ENCODE measurements around the gene UGGT2. TPM values are rescaled to one million over a fixed set of nuclear protein-coding genes. Genes with fewer than 3 reads are reported as not detected.

The UGGT2 gene
- total and polyA plus RNA-seq, 7 donors: 2.1 to 7.2 (median 4.3) TPM

- intact Hi-C loops (cut with DNase I): no loop called here
- ATAC-seq: no peak
- H3K27ac ChIP-seq: no peak overlapping the region
- WGBS, 3 donors: 88 to 92% (median 92%) methylated on average over 1 of the region's 1 CpG
- H3K36me3 ChIP-seq (ENCODE audit: insufficient read depth in 1 of 2, low read depth in 1 of 2): peaks cover 0 to 12% of the 10 kb centered on the region in 2 donors
- H3K9me3 ChIP-seq: no peaks in the 10 kb centered on the region
- no peak for TF ChIP-seq CTCF (IDR thresholded peaks at IDR 0.05)
- DNase-seq: no peak
- no peaks in the 10 kb centered on the region for H3K4me1 ChIP-seq
- no peaks in the 10 kb centered on the region for H3K27me3 ChIP-seq (ENCODE audit: insufficient read depth in 3 of 3, low read length in 2 of 3)
- no peak overlapping the region for H3K4me3 ChIP-seq
These were observed 172.9 kb downstream of the UGGT2 start for GRCh38 chr13:95880331-95880730.

GRCh38 chr13:95874286-95874685 is 178.9 kb downstream of the UGGT2 start:
- no peak for ATAC-seq
- Histone ChIP-seq H3K27ac (no peak overlapping the region), H3K27me3 (ENCODE audit: insufficient read depth in 3 of 3, low read length in 2 of 3) (no peaks in the 10 kb centered on the region), H3K4me3 (no peak overlapping the region), H3K9me3 (no peaks in the 10 kb centered on the region), H3K4me1 (no peaks in the 10 kb centered on the region), H3K36me3 (ENCODE audit: insufficient read depth in 1 of 2, low read depth in 1 of 2) (peaks cover 0 to 6% of the 10 kb centered on the region in 2 donors)
- DNase-seq: no peak
- intact Hi-C loops (cut with DNase I): no loop called here
- WGBS, 3 donors: 93 to 95% (median 94%) methylated on average over 2 of the region's 2 CpGs
- no peak for TF ChIP-seq CTCF (IDR thresholded peaks at IDR 0.05)

DNA sequence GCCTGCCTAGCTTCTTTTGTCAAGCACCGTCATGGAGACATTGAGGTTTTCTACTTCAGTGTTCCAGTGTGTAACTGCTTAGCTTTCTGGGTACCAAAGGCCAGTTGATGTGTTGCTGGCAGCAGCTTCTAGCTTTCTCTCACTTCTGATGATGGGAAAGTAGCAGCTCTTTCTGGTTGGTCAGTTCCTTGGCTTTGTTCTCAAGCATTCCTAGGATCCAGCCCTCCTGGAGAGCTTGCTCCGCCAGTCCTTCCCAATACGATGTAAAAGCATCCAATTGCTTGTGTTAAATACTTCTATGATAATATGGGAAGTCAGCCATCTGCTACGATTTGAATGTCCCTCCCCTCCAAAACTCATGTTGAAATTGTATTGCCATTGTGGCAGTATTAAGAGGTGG is 182.8 kb downstream of the UGGT2 start:
- no peak overlapping the region for H3K4me3 ChIP-seq
- H3K4me1 ChIP-seq: no peaks in the 10 kb centered on the region
- DNase-seq (no peak), ATAC-seq (no peak)
- H3K9me3 ChIP-seq: no peaks in the 10 kb centered on the region
- TF ChIP-seq CTCF (IDR thresholded peaks at IDR 0.05): no peak
- no peak overlapping the region for H3K27ac ChIP-seq
- WGBS, 3 donors: 90 to 94% (median 90%) methylated on average over 4 of the region's 4 CpGs
- intact Hi-C loops (cut with DNase I): no loop called here
- peaks cover 0 to 6% of the 10 kb centered on the region in 2 donors for H3K36me3 ChIP-seq (ENCODE audit: insufficient read depth in 1 of 2, low read depth in 1 of 2)
- H3K27me3 ChIP-seq (ENCODE audit: insufficient read depth in 3 of 3, low read length in 2 of 3): no peaks in the 10 kb centered on the region

GRCh38 chr13:95865080-95865615 is 188.1 kb downstream of the UGGT2 start:
- 94 to 96% (median 96%) methylated on average over 5 of the region's 5 CpGs for WGBS, 3 donors
- H3K9me3 ChIP-seq: no peaks in the 10 kb centered on the region
- no peaks in the 10 kb centered on the region for H3K27me3 ChIP-seq (ENCODE audit: insufficient read depth in 3 of 3, low read length in 2 of 3)
- no peak overlapping the region for H3K4me3 ChIP-seq
- no peak for TF ChIP-seq CTCF (IDR thresholded peaks at IDR 0.05)
- intact Hi-C loops (cut with DNase I): no loop called here
- H3K4me1 ChIP-seq: no peaks in the 10 kb centered on the region
- no peak for ATAC-seq
- H3K27ac ChIP-seq: no peak overlapping the region
- no peak for DNase-seq
- H3K36me3 ChIP-seq (ENCODE audit: insufficient read depth in 1 of 2, low read depth in 1 of 2): peaks cover 0 to 2% of the 10 kb centered on the region in 2 donors

GRCh38 chr13:95862408-95862807 is 190.8 kb downstream of the UGGT2 start:
- no peak for DNase-seq
- H3K27me3 ChIP-seq (ENCODE audit: insufficient read depth in 3 of 3, low read length in 2 of 3): no peaks in the 10 kb centered on the region
- ATAC-seq: no peak
- H3K27ac ChIP-seq: no peak overlapping the region
- no peaks in the 10 kb centered on the region for H3K9me3 ChIP-seq
- TF ChIP-seq CTCF (IDR thresholded peaks at IDR 0.05): no peak
- H3K36me3 ChIP-seq (ENCODE audit: insufficient read depth in 1 of 2, low read depth in 1 of 2): peaks cover 0 to 2% of the 10 kb centered on the region in 2 donors
- H3K4me1 ChIP-seq: no peaks in the 10 kb centered on the region
- intact Hi-C loops (cut with DNase I): no loop called here
- H3K4me3 ChIP-seq: no peak overlapping the region

Measured in psoas muscle (tissue), 8 donors.